Measurements from ENCODE around the gene NDUFS7. TPM values are rescaled to one million over a fixed set of nuclear protein-coding genes. Genes with fewer than 3 reads are reported as not detected.

NDUFS7 gene
- total and polyA plus RNA-seq, 9 of the 15 experiments (the other 6 are each of a cell fraction or from before 2014, with no cell fraction given), result 6.0 to 271 (median 60.6) TPM

DNA sequence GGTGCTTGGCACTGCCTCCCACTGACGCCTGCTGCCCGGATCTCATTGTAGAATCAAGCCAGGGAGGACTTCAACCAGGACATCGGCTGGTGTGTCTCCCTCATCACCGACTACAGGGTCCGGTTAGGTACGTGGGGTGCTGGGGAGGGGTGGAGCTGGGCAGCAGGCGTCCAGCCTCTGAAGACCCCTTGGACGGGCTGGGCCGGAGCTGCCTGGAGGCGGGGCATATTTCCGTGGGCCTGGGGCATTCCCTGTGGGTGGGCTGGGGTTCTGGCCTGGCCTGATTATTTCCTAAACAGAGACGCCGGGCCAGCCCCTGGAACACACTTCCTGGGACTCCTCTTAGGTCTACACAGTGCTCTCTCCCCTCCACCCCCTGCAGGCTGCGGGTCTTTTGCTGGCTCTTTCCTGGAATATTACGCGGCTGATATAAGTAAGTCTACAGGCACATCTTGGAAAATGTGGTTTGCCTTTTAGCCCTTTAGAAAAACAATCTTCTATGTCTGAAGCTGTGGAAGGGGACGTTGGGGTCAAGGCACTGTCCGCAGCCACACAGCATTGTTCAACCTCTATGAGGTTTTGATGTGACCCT, 14.4 kb upstream of the NDUFS7 start:
- ATAC-seq, result no peak
- Histone ChIP-seq H3K4me2 (ENCODE audit: insufficient read depth, low read length) (no peak overlapping the region), H3K9me1 (ENCODE audit: control insufficient read depth, insufficient read depth, low read length) (no peaks in the 10 kb centered on the region), H3K27me3 (ENCODE audit: control insufficient read depth in 2 of 2, insufficient read depth in 2 of 2, low read length in 2 of 2) (no peaks in the 10 kb centered on the region), H2AFZ (ENCODE audit: low read depth, low read length) (no peak overlapping the region), H3K9ac (ENCODE audit: insufficient read depth in 1 of 2, low read depth in 2 of 2, low read length in 2 of 2) (no peak overlapping the region), H3K79me2 (ENCODE audit: control insufficient read depth, insufficient read depth, low read length) (no peaks in the 10 kb centered on the region), H3K4me1 (replicated peaks in 1 of 2; ENCODE audit: control insufficient read depth in 2 of 2, insufficient read depth in 2 of 2, low read length in 2 of 2) (peaks cover 12 to 49% of the 10 kb centered on the region in 2 experiments), H3K9me3 (replicated peaks; ENCODE audit: control insufficient read depth, insufficient read depth, low read depth, low read length) (no peaks in the 10 kb centered on the region), H3K36me3 (ENCODE audit: control insufficient read depth, insufficient read depth, low read length) (peaks cover 88% of the 10 kb centered on the region), H3K4me3 (no peak overlapping the region), H4K20me1 (replicated peaks; ENCODE audit: control insufficient read depth, insufficient read depth, low read length) (no peaks in the 10 kb centered on the region), H3K27ac (ENCODE audit: extremely low read depth, low read depth, low read length) (no peak overlapping the region)
- BruUV-seq (replicated peaks), result no TSS peak
- POLR2A ChIA-PET, result no interaction called here
- WGBS (ENCODE audit: insufficient coverage, low coverage, missing lambda C conversion rate), result 96% methylated on average over 14 of the region's 18 CpGs
- CTCF ChIA-PET (ENCODE audit: low intra/inter-chr PET ratio), result no interaction called here
- no peak for DNase-seq (ENCODE audit: extremely low read depth in 1 of 4, low spot score in 3 of 4)
- in situ Hi-C loops (cut with MboI) (no loop called here), intact Hi-C loops (cut with micrococcal nuclease) (no loop called here)
- TF ChIP-seq, protein P1, sequence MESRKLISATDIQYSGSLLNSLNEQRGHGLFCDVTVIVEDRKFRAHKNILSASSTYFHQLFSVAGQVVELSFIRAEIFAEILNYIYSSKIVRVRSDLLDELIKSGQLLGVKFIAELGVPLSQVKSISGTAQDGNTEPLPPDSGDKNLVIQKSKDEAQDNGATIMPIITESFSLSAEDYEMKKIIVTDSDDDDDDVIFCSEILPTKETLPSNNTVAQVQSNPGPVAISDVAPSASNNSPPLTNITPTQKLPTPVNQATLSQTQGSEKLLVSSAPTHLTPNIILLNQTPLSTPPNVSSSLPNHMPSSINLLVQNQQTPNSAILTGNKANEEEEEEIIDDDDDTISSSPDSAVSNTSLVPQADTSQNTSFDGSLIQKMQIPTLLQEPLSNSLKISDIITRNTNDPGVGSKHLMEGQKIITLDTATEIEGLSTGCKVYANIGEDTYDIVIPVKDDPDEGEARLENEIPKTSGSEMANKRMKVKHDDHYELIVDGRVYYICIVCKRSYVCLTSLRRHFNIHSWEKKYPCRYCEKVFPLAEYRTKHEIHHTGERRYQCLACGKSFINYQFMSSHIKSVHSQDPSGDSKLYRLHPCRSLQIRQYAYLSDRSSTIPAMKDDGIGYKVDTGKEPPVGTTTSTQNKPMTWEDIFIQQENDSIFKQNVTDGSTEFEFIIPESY (CRISPR knock-in tag; IDR thresholded peaks at IDR 0.05), result peak; percentile 72; the same call in 1 of the 2 replicates
- TF ChIP-seq, protein P2, sequence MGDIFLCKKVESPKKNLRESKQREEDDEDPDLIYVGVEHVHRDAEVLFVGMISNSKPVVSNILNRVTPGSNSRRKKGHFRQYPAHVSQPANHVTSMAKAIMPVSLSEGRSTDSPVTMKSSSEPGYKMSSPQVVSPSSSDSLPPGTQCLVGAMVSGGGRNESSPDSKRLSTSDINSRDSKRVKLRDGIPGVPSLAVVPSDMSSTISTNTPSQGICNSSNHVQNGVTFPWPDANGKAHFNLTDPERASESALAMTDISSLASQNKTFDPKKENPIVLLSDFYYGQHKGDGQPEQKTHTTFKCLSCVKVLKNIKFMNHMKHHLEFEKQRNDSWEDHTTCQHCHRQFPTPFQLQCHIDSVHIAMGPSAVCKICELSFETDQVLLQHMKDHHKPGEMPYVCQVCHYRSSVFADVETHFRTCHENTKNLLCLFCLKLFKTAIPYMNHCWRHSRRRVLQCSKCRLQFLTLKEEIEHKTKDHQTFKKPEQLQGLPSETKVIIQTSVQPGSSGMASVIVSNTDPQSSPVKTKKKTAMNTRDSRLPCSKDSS (IDR thresholded peaks at IDR 0.05; ENCODE audit: low read depth, partially characterized antibody), result no peak
- TF ChIP-seq ETV6 (IDR thresholded peaks at IDR 0.05; ENCODE audit: borderline replicate concordance in 1 of 2, low read depth in 2 of 2, low read length in 1 of 2) (no peak), ETV6 (CRISPR knock-in tag; IDR thresholded peaks at IDR 0.05; ENCODE audit: borderline replicate concordance) (no peak)
- FAIRE-seq, result no peak
